Endothelial cell of umbilical vein (primary cell): ENCODE measurements around the gene JARID2. TPM values are rescaled to one million over a fixed set of nuclear protein-coding genes. Genes with fewer than 3 reads are reported as not detected.

ENCODE experiments used
- BruUV-seq: library from RNA; stranded (reverse); fragments of 400-500 nt; replicated peaks from 2 replicates; lab custom pipeline; 2021; lab: Mats Ljungman, UMichigan
- CTCF ChIA-PET: fragments of 300-600, 350-600 bp; sonication (Branson Sonifier 250); formaldehyde crosslinking; loops from one replicate; lab custom pipeline; 2021; ENCODE audit warnings: antibody characterized with exemption, inconsistent platforms; lab: Charles Lee
- POLR2A ChIA-PET: fragments of 300-600, 350-600 bp; sonication (Branson Sonifier 250); formaldehyde crosslinking; loops from one replicate; lab custom pipeline; 2021; ENCODE audit warnings: antibody characterized with exemption, inconsistent platforms; lab: Charles Lee
- DNase-seq: peaks from one replicate; pipeline ENCODE4 v3.0.0-alpha.2; 2011; ENCODE audit warnings: low read depth, low spot score
- FAIRE-seq: peaks from 2 replicates; lab custom pipeline; 2011; peaks lifted over from hg19 to GRCh38; lab: Jason Lieb, UNC
- H2AFZ ChIP-seq: 2 replicates; pipeline ENCODE4 v1.6.0; 2012; ENCODE audit warnings: low read depth, low read length, control low read depth, inconsistent platforms
- H3K27ac ChIP-seq: 2 replicates; pipeline ENCODE4 v1.5.1; 2011; ENCODE audit warnings: low read depth, mild to moderate bottlenecking, control low read depth, low read length, moderate library complexity; ENCODE audit not compliant: insufficient read depth
- H3K27me3 ChIP-seq, 2 experiments: 2 replicates each; pipeline versions ENCODE4 v1.6.0 to v1.6.1; 2011; ENCODE audit warnings: low read length in 2 of 2, mixed read lengths in 1 of 2; ENCODE audit not compliant: control insufficient read depth in 2 of 2, insufficient read depth in 2 of 2
- H3K36me3 ChIP-seq, 2 experiments: 2 replicates in 1 of 2; 3 replicates in 1 of 2; pipeline ENCODE4 v1.5.1; 2011; ENCODE audit warnings: low read length in 2 of 2, mild to moderate bottlenecking in 1 of 2, moderate library complexity in 1 of 2; ENCODE audit not compliant: control insufficient read depth in 2 of 2, insufficient read depth in 2 of 2; ENCODE audit errors: extremely low read depth in 1 of 2
- H3K4me1 ChIP-seq: 3 replicates; pipeline ENCODE4 v1.5.1; 2011; ENCODE audit warnings: mild to moderate bottlenecking, low read length; ENCODE audit not compliant: control insufficient read depth, insufficient read depth; ENCODE audit errors: extremely low read depth
- H3K4me2 ChIP-seq: 2 replicates; pipeline ENCODE4 v1.6.1; 2011; ENCODE audit warnings: low read length, control low read depth, mixed read lengths; ENCODE audit not compliant: insufficient read depth
- H3K4me3 ChIP-seq, 3 experiments: fragments of 200-600 bp in 1 of 3; sonication (generic), shearing (Covaris generic) in 1 of 3; replicated peaks in 1 of 3; 2 replicates each; pipeline ENCODE4 v1.5.1; 2011 to 2016; ENCODE audit warnings: control low read depth in 3 of 3, low read length in 3 of 3, mild to moderate bottlenecking in 2 of 3, inconsistent platforms in 1 of 3, low read depth in 1 of 3, moderate library complexity in 1 of 3; ENCODE audit not compliant: insufficient read depth in 1 of 3
- H3K79me2 ChIP-seq: 2 replicates; pipeline ENCODE4 v1.6.0; 2012; ENCODE audit warnings: low read length, inconsistent platforms; ENCODE audit not compliant: control insufficient read depth, insufficient read depth
- H3K9ac ChIP-seq: replicated peaks from 2 replicates; pipeline ENCODE3; 2011; ENCODE audit warnings: low read length, control low read depth; ENCODE audit not compliant: insufficient read depth; ENCODE audit errors: extremely low read depth
- H3K9me1 ChIP-seq: replicated peaks from 3 replicates; pipeline ENCODE4 v1.6.0; 2011; ENCODE audit warnings: mild to moderate bottlenecking, low read length; ENCODE audit not compliant: control insufficient read depth, insufficient read depth; ENCODE audit errors: extremely low read depth
- H3K9me3 ChIP-seq: replicated peaks from 2 replicates; pipeline ENCODE4 v1.5.1; 2012; ENCODE audit warnings: low read length, inconsistent platforms; ENCODE audit not compliant: control insufficient read depth, insufficient read depth
- H4K20me1 ChIP-seq: replicated peaks from 2 replicates; pipeline ENCODE3; 2011; ENCODE audit warnings: mild to moderate bottlenecking, low read length; ENCODE audit not compliant: control insufficient read depth, insufficient read depth; ENCODE audit errors: extremely low read depth
- EZH2 ChIP-seq: IDR thresholded peaks from 2 replicates; pipeline ENCODE4 v1.6.1; 2012; ENCODE audit warnings: borderline replicate concordance, low read depth, mild to moderate bottlenecking, moderate library complexity, low read length, inconsistent platforms; ENCODE audit not compliant: severe bottlenecking
- FOS ChIP-seq: IDR thresholded peaks from 2 replicates; pipeline ENCODE4 v1.6.1; 2011; ENCODE audit warnings: mild to moderate bottlenecking, low read length, moderate library complexity, borderline replicate concordance; ENCODE audit not compliant: insufficient read depth
- POLR2A ChIP-seq: IDR thresholded peaks from 2 replicates; pipeline ENCODE4 v1.6.1; 2012; ENCODE audit warnings: low read depth, mild to moderate bottlenecking, control low read depth, low read length
- POLR2AphosphoS5 ChIP-seq: IDR thresholded peaks from 2 replicates; pipeline ENCODE4 v1.6.1; 2012; ENCODE audit warnings: low read depth, mild to moderate bottlenecking, control low read depth, low read length, moderate library complexity; ENCODE audit not compliant: insufficient read depth
- dilution Hi-C: fragments of 300-500 bp; cut with MboI; formaldehyde crosslinking; loops from one replicate; pipeline ENCODE4 v1.15.0; 2019; ENCODE audit warnings: low sequenced_read_pairs; ENCODE audit not compliant: extremely low pct_ligation_motif_present
- intact Hi-C: fragments of 100-400 bp; cut with micrococcal nuclease; formaldehyde crosslinking; loops from one replicate; pipeline ENCODE4 v1.10.0; 2022
- polyA plus RNA-seq, 4 experiments: library from polyadenylated mRNA; depleted of rRNA in 3 of 4; stranded (reverse) in 3 of 4; unstranded in 1 of 4; fragments of >200 nt; gene quantifications; 2 replicates each; pipeline versions ENCODE4 v1.2.1 to v1.2.3, GENCODE V29; 2011 to 2012; ENCODE audit warnings: missing spikeins in 1 of 4
- total RNA-seq: library from RNA; stranded (reverse); gene quantifications from 2 replicates; pipeline ENCODE4 v1.2.3, GENCODE V29; 2021
- TF ChIP-seq, protein P1 (sequence below), 2 donors: IDR thresholded peaks; 1 replicate in 1 of 2; 2 replicates in 1 of 2; pipeline ENCODE4 v1.5.1; 2011; ENCODE audit warnings: low read length in 2 of 2, mild to moderate bottlenecking in 2 of 2, moderate library complexity in 2 of 2, control low read depth in 1 of 2, inconsistent platforms in 1 of 2, low read depth in 1 of 2; ENCODE audit not compliant: insufficient read depth in 1 of 2; ENCODE audit errors: extremely low read depth in 1 of 2
- TF ChIP-seq, protein P2 (sequence below): IDR thresholded peaks from 2 replicates; pipeline ENCODE4 v1.6.1; 2011; ENCODE audit not compliant: insufficient read depth, insufficient read length

Gene JARID2
- total and polyA plus RNA-seq, 2 donors (not counting 3 experiments of a cell fraction or from before 2014, with no cell fraction given), result 2.9 to 10.6 TPM

DNA sequence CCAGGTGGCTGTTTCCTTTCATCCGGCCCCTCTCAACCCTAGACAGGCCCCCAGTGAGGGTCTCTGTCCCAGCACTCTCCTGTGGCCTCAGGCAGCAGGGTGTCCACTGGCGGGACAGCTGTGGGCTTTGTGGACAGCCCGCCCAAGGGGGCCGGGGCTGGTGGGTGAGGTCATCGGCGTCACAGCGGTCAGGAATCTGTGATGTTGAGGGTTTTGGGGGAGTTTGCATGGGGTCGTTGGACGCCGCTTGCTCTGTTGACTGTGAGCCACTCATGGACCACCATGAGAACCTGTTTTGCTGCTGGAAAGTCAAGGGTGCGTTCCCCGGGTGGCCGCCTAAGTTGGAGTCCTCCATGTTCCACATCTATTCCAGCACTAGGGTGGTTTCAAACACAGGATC, 270.5 kb downstream of the JARID2 start:
- no peak overlapping the region for H2AFZ ChIP-seq
- H3K9me3 ChIP-seq, result no peaks in the 10 kb centered on the region
- FAIRE-seq, result no peak
- TF ChIP-seq FOS, result no peak
- H3K36me3 ChIP-seq, result peaks cover 0 to 12% of the 10 kb centered on the region in 2 experiments
- no peak overlapping the region for H3K4me2 ChIP-seq
- no peaks in the 10 kb centered on the region for H3K4me1 ChIP-seq
- no peaks in the 10 kb centered on the region for H4K20me1 ChIP-seq
- H3K9me1 ChIP-seq, result no peaks in the 10 kb centered on the region
- ChIA-PET CTCF (no interaction called here), POLR2A (no interaction called here)
- no peak overlapping the region for H3K27ac ChIP-seq
- H3K27me3 ChIP-seq, result no peaks in the 10 kb centered on the region
- no peak for DNase-seq
- H3K4me3 ChIP-seq, result no peak overlapping the region
- intact Hi-C loops (no loop called here), dilution Hi-C loops (no loop called here)
- no peaks in the 10 kb centered on the region for H3K79me2 ChIP-seq
- no peak overlapping the region for H3K9ac ChIP-seq
- BruUV-seq, result no TSS peak

DNA sequence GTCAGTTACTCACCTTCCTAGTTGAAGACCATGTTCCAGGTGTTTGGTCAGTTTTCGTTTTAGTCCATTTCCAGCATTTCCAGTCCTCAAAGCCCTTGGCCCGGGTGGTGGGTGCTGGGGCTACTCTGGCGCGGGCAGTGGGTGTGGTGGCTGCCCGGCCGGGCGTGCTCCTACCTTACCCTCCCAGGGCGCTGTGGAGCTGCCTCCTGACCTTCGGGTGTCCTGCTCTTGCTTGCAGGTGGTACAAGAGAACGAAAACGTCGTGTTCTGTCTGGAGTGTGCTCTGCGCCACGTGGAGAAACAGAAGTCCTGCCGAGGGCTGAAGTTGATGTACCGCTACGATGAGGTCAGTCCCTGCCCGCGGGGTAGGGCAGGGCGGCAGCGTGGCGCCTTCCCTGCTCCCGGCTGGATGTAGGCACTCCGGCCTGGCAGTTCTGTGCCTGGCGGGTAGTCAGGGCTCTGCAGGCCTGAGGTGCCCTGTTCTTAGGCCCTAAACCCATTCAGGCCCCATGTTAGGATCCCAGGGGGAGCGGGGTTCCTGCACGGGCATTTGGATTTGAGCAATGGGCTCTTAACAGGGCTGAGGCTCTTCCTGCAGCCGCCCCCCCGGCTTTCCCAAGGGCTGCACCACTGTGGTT, 271.2 kb downstream of the JARID2 start:
- Histone ChIP-seq H3K9ac (no peak overlapping the region), H2AFZ (no peak overlapping the region), H3K36me3 (peaks cover 0 to 12% of the 10 kb centered on the region in 2 experiments), H3K9me1 (no peaks in the 10 kb centered on the region), H3K4me1 (no peaks in the 10 kb centered on the region), H3K4me3 (no peak overlapping the region), H3K27ac (no peak overlapping the region), H3K4me2 (no peak overlapping the region), H3K79me2 (no peaks in the 10 kb centered on the region), H3K9me3 (no peaks in the 10 kb centered on the region), H3K27me3 (no peaks in the 10 kb centered on the region), H4K20me1 (no peaks in the 10 kb centered on the region)
- intact Hi-C loops (no loop called here), dilution Hi-C loops (no loop called here)
- BruUV-seq, result no TSS peak
- no peak for DNase-seq
- ChIA-PET CTCF (no interaction called here), POLR2A (no interaction called here)
- TF ChIP-seq, protein P1, sequence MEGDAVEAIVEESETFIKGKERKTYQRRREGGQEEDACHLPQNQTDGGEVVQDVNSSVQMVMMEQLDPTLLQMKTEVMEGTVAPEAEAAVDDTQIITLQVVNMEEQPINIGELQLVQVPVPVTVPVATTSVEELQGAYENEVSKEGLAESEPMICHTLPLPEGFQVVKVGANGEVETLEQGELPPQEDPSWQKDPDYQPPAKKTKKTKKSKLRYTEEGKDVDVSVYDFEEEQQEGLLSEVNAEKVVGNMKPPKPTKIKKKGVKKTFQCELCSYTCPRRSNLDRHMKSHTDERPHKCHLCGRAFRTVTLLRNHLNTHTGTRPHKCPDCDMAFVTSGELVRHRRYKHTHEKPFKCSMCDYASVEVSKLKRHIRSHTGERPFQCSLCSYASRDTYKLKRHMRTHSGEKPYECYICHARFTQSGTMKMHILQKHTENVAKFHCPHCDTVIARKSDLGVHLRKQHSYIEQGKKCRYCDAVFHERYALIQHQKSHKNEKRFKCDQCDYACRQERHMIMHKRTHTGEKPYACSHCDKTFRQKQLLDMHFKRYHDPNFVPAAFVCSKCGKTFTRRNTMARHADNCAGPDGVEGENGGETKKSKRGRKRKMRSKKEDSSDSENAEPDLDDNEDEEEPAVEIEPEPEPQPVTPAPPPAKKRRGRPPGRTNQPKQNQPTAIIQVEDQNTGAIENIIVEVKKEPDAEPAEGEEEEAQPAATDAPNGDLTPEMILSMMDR (IDR thresholded peaks at IDR 0.05; ENCODE audit: extremely low read depth in 1 of 2, insufficient read depth in 1 of 2, low read depth in 1 of 2, low read length in 2 of 2), result no peak
- TF ChIP-seq POLR2AphosphoS5 (no peak), FOS (no peak), POLR2A (no peak), EZH2 (no peak)
- TF ChIP-seq, protein P2, sequence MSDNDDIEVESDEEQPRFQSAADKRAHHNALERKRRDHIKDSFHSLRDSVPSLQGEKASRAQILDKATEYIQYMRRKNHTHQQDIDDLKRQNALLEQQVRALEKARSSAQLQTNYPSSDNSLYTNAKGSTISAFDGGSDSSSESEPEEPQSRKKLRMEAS, result no peak
- FAIRE-seq, result no peak
